IMR-90 (cell line): ENCODE measurements around the gene LRRC1. TPM values are rescaled to one million over a fixed set of nuclear protein-coding genes. Genes with fewer than 3 reads are reported as not detected.

Experiments used
- ATAC-seq: fragments of 200-7000 bp; cut with Tn5 transposase; 2 replicates; pipeline ENCODE4 v1.9.1; 2020; ENCODE audit warnings: low read depth, mild to moderate bottlenecking, moderate library complexity
- BruUV-seq: library from RNA; stranded (reverse); fragments of 400-500 nt; replicated peaks from 2 replicates; lab custom pipeline; 2021; lab: Mats Ljungman, UMichigan
- CTCF ChIA-PET: fragments of 300-600 bp; formaldehyde crosslinking; extraction: SDS; loops from one replicate; lab custom pipeline; 2021; ENCODE audit warnings: antibody characterized with exemption; lab: Yijun Ruan, JAX
- POLR2A ChIA-PET: fragments of 300-600 bp; sonication (Branson Sonifier 250); formaldehyde crosslinking; loops from one replicate; lab custom pipeline; 2022; ENCODE audit warnings: antibody characterized with exemption; ENCODE audit not compliant: unreplicated experiment; lab: Charles Lee
- DNase-seq: peaks from one replicate; pipeline ENCODE4 v3.0.0; 2013
- H2AFZ ChIP-seq: replicated peaks from 2 replicates; pipeline ENCODE3; 2013; ENCODE audit warnings: low read length, mild to moderate bottlenecking; ENCODE audit not compliant: poor library complexity
- H2AK5ac ChIP-seq: 2 replicates; pipeline ENCODE4 v1.6.1; 2013; ENCODE audit warnings: low read depth, low read length, inconsistent platforms
- H2AK9ac ChIP-seq: replicated peaks from 2 replicates; pipeline ENCODE3; 2013; ENCODE audit warnings: mild to moderate bottlenecking, low read depth, low read length, moderate library complexity; ENCODE audit not compliant: poor library complexity
- H2BK120ac ChIP-seq: 2 replicates; pipeline ENCODE4 v1.6.1; 2013; ENCODE audit warnings: low read depth, low read length, inconsistent platforms
- H2BK15ac ChIP-seq: 3 replicates; pipeline ENCODE4 v1.6.1; 2013; ENCODE audit warnings: low read depth, low read length, inconsistent platforms
- H2BK20ac ChIP-seq: 2 replicates; pipeline ENCODE4 v1.6.1; 2013; ENCODE audit warnings: low read depth, mild to moderate bottlenecking, inconsistent platforms, low read length, moderate library complexity
- H2BK5ac ChIP-seq: 2 replicates; pipeline ENCODE4 v1.6.1; 2013; ENCODE audit warnings: mild to moderate bottlenecking, low read depth, low read length, inconsistent platforms; ENCODE audit not compliant: poor library complexity, severe bottlenecking
- H3K14ac ChIP-seq: replicated peaks from 2 replicates; pipeline ENCODE4 v1.6.1; 2013; ENCODE audit warnings: low read depth, low read length, inconsistent platforms
- H3K18ac ChIP-seq: 2 replicates; pipeline ENCODE4 v1.6.1; 2013; ENCODE audit warnings: low read depth, low read length, control low read depth
- H3K23ac ChIP-seq: 2 replicates; pipeline ENCODE4 v1.6.1; 2013; ENCODE audit warnings: low read depth, low read length, inconsistent platforms
- H3K27ac ChIP-seq: 2 replicates; pipeline ENCODE4 v1.5.1; 2013; ENCODE audit warnings: mild to moderate bottlenecking, control low read depth, low read length; ENCODE audit not compliant: insufficient read depth
- H3K27me3 ChIP-seq: 2 replicates; pipeline ENCODE4 v1.6.1; 2013; ENCODE audit warnings: low read length; ENCODE audit not compliant: control insufficient read depth, insufficient read depth
- H3K36me3 ChIP-seq: 2 replicates; pipeline ENCODE4 v1.6.1; 2013; ENCODE audit warnings: low read length, mixed read lengths; ENCODE audit not compliant: control insufficient read depth, insufficient read depth
- H3K4ac ChIP-seq: 2 replicates; pipeline ENCODE4 v1.6.1; 2013; ENCODE audit warnings: low read depth, low read length, inconsistent platforms
- H3K4me1 ChIP-seq: 2 replicates; pipeline ENCODE4 v1.6.1; 2013; ENCODE audit warnings: low read length, mixed read lengths; ENCODE audit not compliant: control insufficient read depth, insufficient read depth
- H3K4me2 ChIP-seq: 2 replicates; pipeline ENCODE4 v1.6.1; 2013; ENCODE audit warnings: low read depth, mild to moderate bottlenecking, control low read depth, low read length, moderate library complexity
- H3K4me3 ChIP-seq: 2 replicates; pipeline ENCODE4 v1.5.1; 2013; ENCODE audit warnings: low read depth, mild to moderate bottlenecking, control low read depth, low read length, moderate library complexity; ENCODE audit not compliant: insufficient read depth
- H3K56ac ChIP-seq: 2 replicates; pipeline ENCODE4 v1.6.1; 2013; ENCODE audit warnings: low read length, inconsistent platforms; ENCODE audit not compliant: insufficient read depth; ENCODE audit errors: extremely low read depth
- H3K79me1 ChIP-seq, 2 experiments: 2 replicates each; pipeline ENCODE4 v1.6.1; 2013; ENCODE audit warnings: low read length in 2 of 2, inconsistent platforms in 1 of 2, low read depth in 1 of 2
- H3K9ac ChIP-seq: 2 replicates; pipeline ENCODE4 v1.6.1; 2013; ENCODE audit warnings: low read depth, low read length, control low read depth
- H3K9me1 ChIP-seq: 2 replicates; pipeline ENCODE4 v1.6.1; 2013; ENCODE audit warnings: low read length, inconsistent platforms; ENCODE audit not compliant: insufficient read depth
- H3K9me3 ChIP-seq: 2 replicates; pipeline ENCODE4 v1.6.1; 2013; ENCODE audit warnings: low read length; ENCODE audit not compliant: control insufficient read depth, insufficient read depth
- H4K20me1 ChIP-seq: 2 replicates; pipeline ENCODE4 v1.6.1; 2013; ENCODE audit warnings: low read length, inconsistent platforms; ENCODE audit not compliant: insufficient read depth
- H4K5ac ChIP-seq: 2 replicates; pipeline ENCODE4 v1.6.1; 2013; ENCODE audit warnings: mild to moderate bottlenecking, low read depth, low read length, control low read depth
- H4K8ac ChIP-seq, 2 experiments: 2 replicates each; pipeline ENCODE4 v1.6.1; 2013; ENCODE audit warnings: low read depth in 2 of 2, low read length in 2 of 2, control low read depth in 1 of 2, inconsistent platforms in 1 of 2
- H4K91ac ChIP-seq: 2 replicates; pipeline ENCODE4 v1.6.1; 2013; ENCODE audit warnings: low read depth, low read length, inconsistent platforms; ENCODE audit not compliant: insufficient read depth
- BHLHE40 ChIP-seq: fragments of 150-350 bp; IDR thresholded peaks from 2 replicates; pipeline ENCODE4 v1.6.1; 2016; ENCODE audit warnings: mild to moderate bottlenecking, low read depth, low read length
- CEBPB ChIP-seq: IDR thresholded peaks from 2 replicates; pipeline ENCODE4 v1.6.1; 2012; ENCODE audit warnings: low read depth, low read length, improper control_type of control experiment
- CHD1 ChIP-seq: IDR thresholded peaks from 2 replicates; pipeline ENCODE4 v1.6.1; 2012; ENCODE audit warnings: low read depth, low read length, improper control_type of control experiment
- FOS ChIP-seq: fragments of 150-350 bp; IDR thresholded peaks from 2 replicates; pipeline ENCODE4 v1.6.1; 2016; ENCODE audit warnings: low read depth, low read length
- MAFK ChIP-seq: IDR thresholded peaks from 2 replicates; pipeline ENCODE4 v1.6.1; 2012; ENCODE audit warnings: low read depth, low read length, improper control_type of control experiment
- NFE2L2 ChIP-seq: fragments of 150-350 bp; IDR thresholded peaks from 2 replicates; pipeline ENCODE4 v1.6.1; 2016; ENCODE audit warnings: low read depth, mild to moderate bottlenecking, low read length
- RAD21 ChIP-seq: IDR thresholded peaks from 2 replicates; pipeline ENCODE4 v1.6.1; 2012; ENCODE audit warnings: low read length, improper control_type of control experiment
- RCOR1 ChIP-seq: IDR thresholded peaks from 2 replicates; pipeline ENCODE4 v1.6.1; 2012; ENCODE audit warnings: mild to moderate bottlenecking, low read length, improper control_type of control experiment; ENCODE audit not compliant: insufficient replicate concordance
- RFX5 ChIP-seq: IDR thresholded peaks from 2 replicates; pipeline ENCODE4 v1.8.0; 2012; ENCODE audit warnings: low read depth, mild to moderate bottlenecking, low read length, moderate library complexity
- SMC3 ChIP-seq: fragments of 150-350 bp; IDR thresholded peaks from 2 replicates; pipeline ENCODE4 v1.6.1; 2016; ENCODE audit warnings: low read depth, mild to moderate bottlenecking, antibody characterized with exemption, low read length, moderate library complexity
- WGBS, 2 experiments: methylation state at CpG; one replicate each; pipeline versions ENCODE4 v1.1.5 to v1.1.7; 2013; ENCODE audit warnings: missing lambda C conversion rate in 2 of 2; ENCODE audit not compliant: insufficient read length in 1 of 2; ENCODE audit errors: extremely low coverage in 2 of 2; 5-methylcytosine and 5-hydroxymethylcytosine counted together
- dilution Hi-C: fragments of 300-500 bp; cut with HindIII; formaldehyde crosslinking; loops from one replicate; pipeline ENCODE4 v1.14.3; 2018; ENCODE audit warnings: low sequenced_read_pairs; ENCODE audit not compliant: unreplicated experiment
- in situ Hi-C: fragments of 300-500 bp; cut with MboI; formaldehyde crosslinking; loops from 3 replicates; pipeline ENCODE4 v1.14.3; 2019; ENCODE audit warnings: low sequenced_read_pairs, inconsistent platforms, mixed read lengths
- intact Hi-C: fragments of 100-400 bp; cut with micrococcal nuclease; formaldehyde crosslinking; loops from 2 replicates; pipeline ENCODE4 v1.10.0; 2022
- polyA plus RNA-seq, 3 experiments: library from polyadenylated mRNA; depleted of rRNA; stranded (reverse); fragments of >200 nt; gene quantifications; 2 replicates each; pipeline ENCODE4 v1.2.3, GENCODE V29; 2012; ENCODE audit warnings: low replicate concordance in 1 of 3
- total RNA-seq: library from RNA; depleted of rRNA; stranded (reverse); fragments of >200 nt; gene quantifications from 2 replicates; pipeline ENCODE4 v1.2.3, GENCODE V29; 2012
- TF ChIP-seq, protein P1 (sequence below): conservative IDR thresholded peaks from 2 replicates; pipeline ENCODE4 v1.5.1; 2012; ENCODE audit warnings: mild to moderate bottlenecking, low read depth, low read length, improper control_type of control experiment
- TF ChIP-seq, protein P2 (sequence below): fragments of 150-350 bp; IDR thresholded peaks from 2 replicates; pipeline ENCODE4 v1.6.1; 2016; ENCODE audit warnings: low read depth, mild to moderate bottlenecking, low read length, moderate library complexity, borderline replicate concordance
- TF ChIP-seq, protein P3 (sequence below): fragments of 150-350 bp; IDR thresholded peaks from 2 replicates; pipeline ENCODE4 v1.6.1; 2017; ENCODE audit warnings: mild to moderate bottlenecking, antibody characterized with exemption, low read length, low read depth

The LRRC1 gene
- total and polyA plus RNA-seq, 2 of the 4 experiments (the other 2 are of a cell fraction) = 5.1 to 6.1 TPM

DNA sequence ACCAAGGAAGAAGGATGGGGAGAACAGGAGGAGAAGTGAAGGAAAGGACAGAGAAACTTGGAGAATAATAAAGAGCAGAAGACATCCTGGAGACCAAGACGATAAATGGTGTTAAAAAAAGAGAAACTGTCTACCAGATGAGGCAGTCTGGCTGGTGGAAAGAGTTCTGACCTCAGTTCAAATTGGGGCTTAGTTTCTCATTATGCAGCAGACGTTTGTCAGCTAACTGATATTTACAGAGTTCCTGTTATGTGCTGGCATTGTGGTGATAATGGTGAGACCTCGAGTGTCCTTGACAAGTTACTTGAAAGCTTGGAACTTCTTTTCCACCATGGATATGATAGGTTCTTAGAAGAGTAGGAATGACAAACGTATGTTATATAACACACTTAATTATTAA lies 142.7 kb downstream of the LRRC1 start:
- H2BK20ac ChIP-seq = no peak overlapping the region
- ATAC-seq (no peak), DNase-seq (no peak)
- no peaks in the 10 kb centered on the region for H3K4me1 ChIP-seq
- H3K79me1 ChIP-seq = no peaks in the 10 kb centered on the region
- H3K27ac ChIP-seq = no peak overlapping the region
- no peak overlapping the region for H4K8ac ChIP-seq
- H2AFZ ChIP-seq = no peak overlapping the region
- no peaks in the 10 kb centered on the region for H3K36me3 ChIP-seq
- H2AK5ac ChIP-seq = no peak overlapping the region
- ChIA-PET CTCF (no interaction called here), POLR2A (interaction anchor here (0.7 kb wide), 1 partner anchor 12 kb away, joined by 3 read pairs; no protein-coding TSS in a partner anchor)
- H4K5ac ChIP-seq = no peak overlapping the region
- intact Hi-C loops = no loop called here
- no peak overlapping the region for H2AK9ac ChIP-seq
- no peak overlapping the region for H3K18ac ChIP-seq
- no peak overlapping the region for H2BK120ac ChIP-seq
- no peak overlapping the region; the same call in 1 of the 2 replicates for H3K23ac ChIP-seq
- no peak overlapping the region for H3K4me2 ChIP-seq
- H3K56ac ChIP-seq = no peak overlapping the region
- H3K9me1 ChIP-seq = no peaks in the 10 kb centered on the region
- WGBS, 2 experiments = 63% methylated on average over 1 of the region's 4 CpGs; no CpG with 5 or more reads in 1 of the 2 experiments
- no peaks in the 10 kb centered on the region; the same call in 1 of the 2 replicates for H3K27me3 ChIP-seq
- H2BK15ac ChIP-seq = no peak overlapping the region
- dilution Hi-C loops = no loop called here
- no peak overlapping the region for H3K14ac ChIP-seq
- no peaks in the 10 kb centered on the region for H3K9me3 ChIP-seq
- no TSS peak for BruUV-seq
- TF ChIP-seq RCOR1 (no peak), CEBPB (no peak), BHLHE40 (no peak), FOS (no peak), MAFK (no peak), CHD1 (no peak), SMC3 (no peak), RFX5 (no peak), RAD21 (no peak), NFE2L2 (no peak)
- TF ChIP-seq, protein P1, sequence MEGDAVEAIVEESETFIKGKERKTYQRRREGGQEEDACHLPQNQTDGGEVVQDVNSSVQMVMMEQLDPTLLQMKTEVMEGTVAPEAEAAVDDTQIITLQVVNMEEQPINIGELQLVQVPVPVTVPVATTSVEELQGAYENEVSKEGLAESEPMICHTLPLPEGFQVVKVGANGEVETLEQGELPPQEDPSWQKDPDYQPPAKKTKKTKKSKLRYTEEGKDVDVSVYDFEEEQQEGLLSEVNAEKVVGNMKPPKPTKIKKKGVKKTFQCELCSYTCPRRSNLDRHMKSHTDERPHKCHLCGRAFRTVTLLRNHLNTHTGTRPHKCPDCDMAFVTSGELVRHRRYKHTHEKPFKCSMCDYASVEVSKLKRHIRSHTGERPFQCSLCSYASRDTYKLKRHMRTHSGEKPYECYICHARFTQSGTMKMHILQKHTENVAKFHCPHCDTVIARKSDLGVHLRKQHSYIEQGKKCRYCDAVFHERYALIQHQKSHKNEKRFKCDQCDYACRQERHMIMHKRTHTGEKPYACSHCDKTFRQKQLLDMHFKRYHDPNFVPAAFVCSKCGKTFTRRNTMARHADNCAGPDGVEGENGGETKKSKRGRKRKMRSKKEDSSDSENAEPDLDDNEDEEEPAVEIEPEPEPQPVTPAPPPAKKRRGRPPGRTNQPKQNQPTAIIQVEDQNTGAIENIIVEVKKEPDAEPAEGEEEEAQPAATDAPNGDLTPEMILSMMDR = no peak
- TF ChIP-seq, protein P2, sequence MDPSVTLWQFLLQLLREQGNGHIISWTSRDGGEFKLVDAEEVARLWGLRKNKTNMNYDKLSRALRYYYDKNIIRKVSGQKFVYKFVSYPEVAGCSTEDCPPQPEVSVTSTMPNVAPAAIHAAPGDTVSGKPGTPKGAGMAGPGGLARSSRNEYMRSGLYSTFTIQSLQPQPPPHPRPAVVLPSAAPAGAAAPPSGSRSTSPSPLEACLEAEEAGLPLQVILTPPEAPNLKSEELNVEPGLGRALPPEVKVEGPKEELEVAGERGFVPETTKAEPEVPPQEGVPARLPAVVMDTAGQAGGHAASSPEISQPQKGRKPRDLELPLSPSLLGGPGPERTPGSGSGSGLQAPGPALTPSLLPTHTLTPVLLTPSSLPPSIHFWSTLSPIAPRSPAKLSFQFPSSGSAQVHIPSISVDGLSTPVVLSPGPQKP = no peak
- TF ChIP-seq, protein P3, sequence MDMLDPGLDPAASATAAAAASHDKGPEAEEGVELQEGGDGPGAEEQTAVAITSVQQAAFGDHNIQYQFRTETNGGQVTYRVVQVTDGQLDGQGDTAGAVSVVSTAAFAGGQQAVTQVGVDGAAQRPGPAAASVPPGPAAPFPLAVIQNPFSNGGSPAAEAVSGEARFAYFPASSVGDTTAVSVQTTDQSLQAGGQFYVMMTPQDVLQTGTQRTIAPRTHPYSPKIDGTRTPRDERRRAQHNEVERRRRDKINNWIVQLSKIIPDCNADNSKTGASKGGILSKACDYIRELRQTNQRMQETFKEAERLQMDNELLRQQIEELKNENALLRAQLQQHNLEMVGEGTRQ = no peak
- H3K4ac ChIP-seq = no peak overlapping the region
- H3K4me3 ChIP-seq = no peak overlapping the region
- H2BK5ac ChIP-seq = no peak overlapping the region
- no peak overlapping the region for H3K9ac ChIP-seq
- in situ Hi-C loops = loop anchor here (25.0 kb wide), 1 partner anchor 750 kb away; no protein-coding TSS in a partner anchor
- H4K91ac ChIP-seq = no peak overlapping the region
- H4K20me1 ChIP-seq = no peaks in the 10 kb centered on the region
